HCEC 1CT (cell line): ENCODE data around the gene EZH1.
"Not testable (repeated sequence)": the region's sequence is repeated elsewhere in the genome, so short reads cannot be mapped to it uniquely, and the experiment has no call there.

Experiments
- DNase-seq: peaks from one replicate; pipeline ENCODE4 v3.0.0-alpha.2; 2017

The EZH1 gene

GRCh38 chr17:42680331-42680808 is 64.5 kb downstream of the EZH1 start:
- DNase-seq: no peak

- DNase-seq: peak; percentile 76
Observed at GRCh38 chr17:42679492-42680330, 65.1 kb downstream of the EZH1 start.

DNA sequence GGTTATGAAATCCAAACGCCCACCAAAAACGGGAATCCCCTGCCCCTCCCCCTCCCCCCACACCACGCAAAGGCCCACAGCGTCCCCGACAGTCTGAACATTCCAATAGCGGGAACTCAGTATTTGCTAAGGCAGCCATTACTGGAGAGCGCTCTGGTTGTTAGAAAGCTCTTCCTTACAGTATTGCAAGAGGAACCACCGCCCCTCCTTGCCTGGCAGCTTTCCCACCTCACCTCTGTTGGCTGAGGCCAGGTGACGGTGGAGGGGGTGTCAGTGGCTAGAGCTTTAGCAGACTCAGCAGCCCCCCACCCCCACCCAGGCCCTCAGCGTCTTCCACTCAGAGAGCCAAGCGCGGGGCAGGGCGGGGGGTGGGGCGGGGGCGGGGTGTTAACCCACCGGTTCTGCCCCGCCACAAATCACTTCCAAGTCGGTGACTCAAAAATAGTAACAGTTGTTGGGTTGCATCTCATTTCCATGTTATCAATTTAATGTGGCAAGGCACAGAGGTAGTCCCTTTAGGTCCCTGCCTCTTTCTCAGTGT is 65.8 kb downstream of the EZH1 start:
- peak; percentile 53 for DNase-seq

GRCh38 chr17:42677921-42678781 is 66.7 kb downstream of the EZH1 start:
- DNase-seq: peak; percentile 90

DNA sequence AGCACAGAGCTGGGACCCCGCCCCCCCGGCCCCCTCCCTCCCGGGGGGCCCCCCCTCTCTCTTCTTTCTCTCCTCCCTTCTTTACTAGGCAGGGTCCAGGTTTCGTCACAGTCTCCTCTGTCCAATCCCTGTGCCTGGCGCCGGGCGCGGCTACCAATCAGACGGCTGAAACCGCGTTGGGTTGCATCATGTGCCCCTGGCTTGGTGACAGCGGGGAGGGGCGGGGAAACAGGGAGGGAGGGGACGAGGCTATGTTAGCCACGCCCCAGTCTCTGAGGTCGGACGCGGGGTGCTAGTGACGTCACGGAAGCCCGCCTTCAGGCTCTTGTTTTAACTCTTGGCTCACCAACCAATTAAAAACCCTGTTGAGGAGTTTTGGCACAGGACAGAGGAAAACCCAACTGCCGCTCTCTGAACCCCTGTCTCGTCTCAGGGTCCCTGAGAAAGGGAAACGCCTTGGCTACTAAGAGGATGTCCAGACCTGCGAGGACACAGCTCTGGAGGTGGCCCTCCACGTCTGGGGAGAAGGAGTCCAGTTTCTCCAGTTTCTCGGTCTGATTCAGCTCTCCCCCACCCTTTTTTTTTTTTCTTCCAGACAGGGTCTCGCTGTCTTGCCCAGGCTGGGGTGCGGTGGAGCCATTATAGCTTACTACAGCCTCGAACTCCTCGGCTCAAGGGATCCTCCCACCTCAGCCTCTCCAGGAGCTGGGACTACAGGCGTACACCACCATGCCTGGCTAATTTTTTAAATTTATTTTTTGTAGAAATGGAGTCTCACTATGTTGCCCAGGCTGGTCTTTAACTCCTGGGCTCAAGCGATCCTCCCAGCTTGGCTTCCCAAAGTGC is 67.6 kb downstream of the EZH1 start:
- peak; percentile 100 for DNase-seq

GRCh38 chr17:42676424-42677011 is 68.3 kb downstream of the EZH1 start, which contains the start of gene PLEKHH3:
Gene PLEKHH3 (minus strand): TSS chr17:42676994. CDS start chr17:42676563, 431 bp downstream.
- DNase-seq: no peak

- peak; percentile 27 for DNase-seq
Observed at GRCh38 chr17:42675965-42676423, 68.8 kb downstream of the EZH1 start.

- no peak for DNase-seq
Observed at GRCh38 chr17:42675348-42675964, 69.4 kb downstream of the EZH1 start.

DNA sequence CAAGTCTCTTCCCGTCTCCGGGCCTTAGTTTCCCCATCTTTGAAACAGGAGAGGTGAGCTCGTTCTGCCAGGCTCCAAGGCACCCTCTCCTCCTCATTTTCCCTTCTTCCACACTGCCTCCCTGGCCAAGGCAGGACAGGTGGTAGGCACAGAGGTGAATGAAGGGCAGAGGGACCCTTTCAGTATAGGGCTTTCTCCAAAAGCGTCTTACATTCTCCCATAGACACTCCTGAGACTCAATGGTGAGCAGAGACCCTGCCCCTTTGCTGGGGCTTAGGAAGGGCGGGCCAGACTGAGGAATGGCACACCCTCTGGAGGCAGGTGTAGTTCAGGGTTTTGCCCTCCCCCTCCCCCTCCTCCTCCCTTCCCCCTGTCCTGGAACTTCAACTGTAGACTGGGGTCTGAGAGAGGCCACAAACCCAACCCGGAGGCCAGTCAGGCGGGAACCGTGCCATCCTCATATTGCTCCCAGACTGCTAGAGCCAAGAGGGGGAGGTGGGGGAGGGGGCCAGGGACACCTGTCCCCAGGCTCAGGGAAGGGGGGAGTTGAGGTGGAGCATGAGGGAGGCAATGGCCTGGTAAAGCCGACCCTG is 70.0 kb downstream of the EZH1 start:
- DNase-seq: no peak

GRCh38 chr17:42673885-42674754 is 70.7 kb downstream of the EZH1 start:
- peak; percentile 61 for DNase-seq

- no peak for DNase-seq
Observed at GRCh38 chr17:42673266-42673884, 71.5 kb downstream of the EZH1 start.

GRCh38 chr17:42672038-42672437 is 72.8 kb downstream of the EZH1 start:
- no peak for DNase-seq

GRCh38 chr17:42670789-42671657 is 73.8 kb downstream of the EZH1 start:
- DNase-seq: no peak

DNA sequence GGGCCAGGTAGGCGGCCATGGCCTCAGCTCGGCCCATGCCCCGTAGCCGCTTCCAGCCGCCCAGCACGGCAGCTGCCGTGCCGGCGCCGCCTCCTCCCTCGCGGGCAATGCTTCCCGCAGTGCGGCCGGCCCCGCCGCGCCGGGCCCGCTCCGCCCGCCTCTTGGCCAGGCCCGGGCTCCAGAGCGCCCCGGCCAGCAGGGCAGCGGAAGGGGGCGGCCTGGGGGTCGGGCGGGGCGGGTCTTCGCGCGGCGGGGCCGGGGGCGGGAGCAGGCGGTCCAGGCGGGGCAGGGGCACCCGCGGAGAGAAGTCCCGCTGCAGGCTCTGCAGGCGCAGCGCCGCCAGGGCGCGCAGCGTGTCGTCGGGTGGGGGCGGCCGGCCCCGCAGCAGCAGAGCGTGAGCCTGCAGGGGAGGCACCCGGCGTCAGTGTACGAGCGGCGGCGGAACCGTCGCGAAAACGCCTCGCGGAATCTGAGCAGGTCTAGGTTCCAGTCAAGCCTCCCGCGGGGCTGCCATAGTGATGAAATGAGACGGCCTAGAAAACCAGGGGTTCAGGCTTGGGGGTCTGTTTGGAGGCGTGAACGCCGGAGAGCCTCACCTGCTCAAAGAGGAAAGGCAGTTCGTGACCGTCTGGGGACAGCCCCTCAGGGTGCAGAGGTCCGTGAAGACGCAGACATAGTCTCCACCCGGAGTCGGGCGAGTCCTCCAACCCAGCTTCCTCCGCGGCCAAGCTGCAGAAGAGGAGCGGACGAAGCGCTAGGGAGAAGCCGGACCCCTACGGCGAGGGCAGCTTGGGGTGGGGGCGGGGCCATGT is 74.7 kb downstream of the EZH1 start:
- DNase-seq: no peak

GRCh38 chr17:42669705-42669976 is 75.2 kb downstream of the EZH1 start:
- DNase-seq: no peak

DNA sequence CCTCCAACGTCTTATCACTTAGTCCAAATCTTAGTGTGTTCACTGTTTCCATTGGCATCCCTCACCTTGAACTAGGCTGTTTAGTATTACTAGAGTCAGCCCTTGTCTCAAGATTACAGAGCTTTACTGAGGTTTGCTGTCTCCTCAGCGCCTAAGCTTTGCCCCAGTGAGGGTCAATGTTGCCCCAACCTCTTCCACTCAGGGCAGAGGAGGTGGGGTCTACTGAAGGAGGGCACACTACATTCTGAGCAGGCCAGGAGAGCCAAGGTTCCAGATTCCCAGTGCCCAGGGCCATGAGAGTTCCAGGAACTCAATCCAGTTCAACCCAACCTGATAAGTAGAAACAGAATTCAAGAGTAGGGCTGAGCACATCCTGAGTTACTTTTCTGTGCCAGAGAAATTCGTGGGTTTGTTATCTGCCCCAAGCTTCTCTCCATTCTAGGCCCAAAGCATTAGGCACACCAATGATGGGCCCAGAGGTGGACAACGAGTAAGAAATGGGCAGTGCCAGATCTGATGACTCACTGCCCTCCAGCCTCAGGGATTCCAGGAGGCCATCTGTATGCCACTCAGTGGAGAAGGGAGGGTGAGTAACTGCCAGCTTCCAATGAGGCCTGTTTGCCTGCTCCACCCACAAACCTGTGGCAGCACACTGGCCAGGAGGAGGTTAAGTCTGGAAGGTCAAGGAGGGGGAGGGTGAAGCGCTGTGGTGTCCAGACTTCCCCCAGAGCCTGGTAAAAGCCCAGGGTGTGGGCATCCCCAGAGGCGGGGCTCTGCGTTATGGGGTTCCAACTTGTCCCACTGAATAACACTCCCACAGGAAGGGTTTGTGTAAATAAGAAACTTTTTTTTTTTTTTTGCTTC is 77.5 kb downstream of the EZH1 start:
- peak; percentile 75 for DNase-seq

GRCh38 chr17:42666126-42666525 is 78.7 kb downstream of the EZH1 start:
- not testable (repeated sequence) for DNase-seq
